Measurements from ENCODE around the gene CSHL1. TPM values are rescaled to one million over a fixed set of nuclear protein-coding genes. Genes with fewer than 3 reads are reported as not detected.
"Not testable (repeated sequence)": the region's sequence is repeated elsewhere in the genome, so short reads cannot be mapped to it uniquely, and the experiment has no call there.

The CSHL1 gene
- total and polyA plus RNA-seq, 2 donors (not counting 1 experiment from before 2014, with no cell fraction given): not detected

DNA sequence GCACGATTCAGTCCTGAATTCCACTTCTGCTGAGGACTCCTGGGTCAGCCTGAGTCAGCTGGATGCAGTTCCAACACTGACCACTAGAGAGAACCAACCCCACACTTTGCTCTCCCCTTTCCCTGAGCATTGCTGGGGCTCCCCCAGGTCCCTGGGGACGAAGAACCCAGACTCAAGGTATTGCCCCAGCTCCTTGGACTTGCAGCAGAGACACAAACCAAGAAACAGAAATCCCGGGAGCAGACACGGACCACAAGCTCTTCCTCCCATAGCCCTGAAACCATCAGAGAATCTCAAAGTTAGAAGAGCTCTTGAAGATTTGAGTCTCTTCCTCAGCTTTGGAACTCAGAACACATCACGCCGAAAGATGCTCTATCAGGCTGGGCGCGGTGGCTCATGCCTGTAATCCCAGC, 8.3 kb upstream of the CSHL1 start:
- no peaks in the 10 kb centered on the region for H3K79me2 ChIP-seq (ENCODE audit: control insufficient read depth, insufficient read depth, low read length)
- TF ChIP-seq CTCF (conservative IDR thresholded peaks at IDR 0.05 in 1 of 2, IDR thresholded peaks at IDR 0.05 in 1 of 2; ENCODE audit: low read depth in 1 of 2, low read length in 2 of 2) (peak; percentile 97), EZH2 (IDR thresholded peaks at IDR 0.05; ENCODE audit: low read length, missing control alignments) (no peak)
- H3K27ac ChIP-seq (ENCODE audit: insufficient read depth, low read length): no peak overlapping the region
- H3K9ac ChIP-seq (ENCODE audit: insufficient read depth, low read length): no peak overlapping the region
- no peaks in the 10 kb centered on the region for H3K4me1 ChIP-seq (ENCODE audit: control insufficient read depth, extremely low read depth, insufficient read depth, low read length)
- no peaks in the 10 kb centered on the region for H3K36me3 ChIP-seq (ENCODE audit: control insufficient read depth, insufficient read depth, low read length)
- H3K4me3 ChIP-seq (replicated peaks in 1 of 4; ENCODE audit: control extremely low read depth in 1 of 4, insufficient read depth in 1 of 4, low read depth in 3 of 4, low read length in 4 of 4): no peak overlapping the region
- no peaks in the 10 kb centered on the region for H3K9me3 ChIP-seq (ENCODE audit: control insufficient read depth, insufficient read depth, low read depth, low read length)
- DNase-seq (ENCODE audit: low read depth in 2 of 2): peak; percentile 29 to 49
- no peaks in the 10 kb centered on the region for H4K20me1 ChIP-seq (ENCODE audit: control insufficient read depth, extremely low read depth, insufficient read depth, low read length)
- H2AFZ ChIP-seq (ENCODE audit: low read length): no peak overlapping the region
- peaks cover 6% of the 10 kb centered on the region for H3K27me3 ChIP-seq (ENCODE audit: control insufficient read depth, insufficient read depth, low read length)
- H3K4me2 ChIP-seq (ENCODE audit: extremely low read depth, insufficient read depth, low read length): no peak overlapping the region

- not testable (repeated sequence) for H3K4me2 ChIP-seq (ENCODE audit: extremely low read depth, insufficient read depth, low read length); H3K9me3 ChIP-seq (ENCODE audit: control insufficient read depth, insufficient read depth, low read depth, low read length); H3K79me2 ChIP-seq (ENCODE audit: control insufficient read depth, insufficient read depth, low read length)
Measured at GRCh38 chr17:63918789-63919305, 7.8 kb upstream of the CSHL1 start, which contains the start of gene GH1. GH1 (minus strand) TSS chr17:63918839; CDS start chr17:63918776, 63 bp downstream.

GRCh38 chr17:63918305-63918704, 7.2 kb upstream of the CSHL1 start:
- Histone ChIP-seq H3K4me2 (ENCODE audit: extremely low read depth, insufficient read depth, low read length) (no peak overlapping the region), H3K27me3 (ENCODE audit: control insufficient read depth, insufficient read depth, low read length) (peaks cover 6% of the 10 kb centered on the region), H4K20me1 (ENCODE audit: control insufficient read depth, extremely low read depth, insufficient read depth, low read length) (no peaks in the 10 kb centered on the region), H3K36me3 (ENCODE audit: control insufficient read depth, insufficient read depth, low read length) (no peaks in the 10 kb centered on the region), H3K4me3 (replicated peaks in 1 of 4; ENCODE audit: control extremely low read depth in 1 of 4, insufficient read depth in 1 of 4, low read depth in 3 of 4, low read length in 4 of 4) (no peak overlapping the region), H3K79me2 (ENCODE audit: control insufficient read depth, insufficient read depth, low read length) (no peaks in the 10 kb centered on the region), H3K27ac (ENCODE audit: insufficient read depth, low read length) (no peak overlapping the region), H3K4me1 (ENCODE audit: control insufficient read depth, extremely low read depth, insufficient read depth, low read length) (no peaks in the 10 kb centered on the region), H3K9ac (ENCODE audit: insufficient read depth, low read length) (no peak overlapping the region), H2AFZ (ENCODE audit: low read length) (no peak overlapping the region), H3K9me3 (ENCODE audit: control insufficient read depth, insufficient read depth, low read depth, low read length) (no peaks in the 10 kb centered on the region)
- DNase-seq (ENCODE audit: low read depth in 2 of 2): no peak
- TF ChIP-seq CTCF (conservative IDR thresholded peaks at IDR 0.05 in 1 of 2, IDR thresholded peaks at IDR 0.05 in 1 of 2; ENCODE audit: low read depth in 1 of 2, low read length in 2 of 2): no peak
- TF ChIP-seq EZH2 (IDR thresholded peaks at IDR 0.05; ENCODE audit: low read length, missing control alignments): no peak

More at GRCh38 chr17:63918789-63919305, 7.8 kb upstream of the CSHL1 start, which contains the start of gene GH1:
- not testable (repeated sequence) for H3K4me3 ChIP-seq (replicated peaks in 1 of 4; ENCODE audit: control extremely low read depth in 1 of 4, insufficient read depth in 1 of 4, low read depth in 3 of 4, low read length in 4 of 4); H3K27ac ChIP-seq (ENCODE audit: insufficient read depth, low read length); H4K20me1 ChIP-seq (ENCODE audit: control insufficient read depth, extremely low read depth, insufficient read depth, low read length); H2AFZ ChIP-seq (ENCODE audit: low read length); H3K27me3 ChIP-seq (ENCODE audit: control insufficient read depth, insufficient read depth, low read length); H3K9ac ChIP-seq (ENCODE audit: insufficient read depth, low read length); H3K4me1 ChIP-seq (ENCODE audit: control insufficient read depth, extremely low read depth, insufficient read depth, low read length); DNase-seq (ENCODE audit: low read depth in 2 of 2); H3K36me3 ChIP-seq (ENCODE audit: control insufficient read depth, insufficient read depth, low read length)
